Sciatic nerve (tissue), 2 donors: ENCODE measurements around the gene CEP63. TPM values are rescaled to one million over a fixed set of nuclear protein-coding genes. Genes with fewer than 3 reads are reported as not detected.

Experiments used
- ATAC-seq: fragments of 200-7000 bp; cut with Tn5 transposase; one replicate; pipeline ENCODE4 v1.9.1; 2020; ENCODE audit warnings: mild to moderate bottlenecking, moderate library complexity
- DNase-seq: peaks from one replicate; pipeline ENCODE4 v3.0.0-alpha.2; 2020; ENCODE audit warnings: low spot score
- intact Hi-C: fragments of 100-400 bp; cut with DNase I; formaldehyde crosslinking; loops from one replicate; pipeline ENCODE4 v1.14.2; 2022
- total RNA-seq: library from RNA; stranded (reverse); fragmentation: NEBNext Ultra II Directional; extraction: Animal tissue kit (Norgen Biotek cat#: 25700); gene quantifications from one replicate; pipeline ENCODE4 v1.2.1, GENCODE V29; 2021
- donor health status: DM: no; HTN: no; CAD: no.
- donor health status: DM: no; HTN: no; CAD: no.

Gene CEP63
- total RNA-seq, 1 donor from 2014 or later: 31.3 TPM

GRCh38 chr3:134600685-134601463, 115.0 kb downstream of the CEP63 start:
- DNase-seq (peak; percentile 82), ATAC-seq (peak; percentile 75)
- intact Hi-C loops: loop anchor here (5.0 kb wide), 1 partner anchor 1291 kb away; no protein-coding TSS in a partner anchor

- ATAC-seq (peak; percentile 27), DNase-seq (no peak)
- intact Hi-C loops: loop anchor here (5.0 kb wide), 1 partner anchor 1291 kb away; no protein-coding TSS in a partner anchor
Measured at GRCh38 chr3:134601539-134602439, 115.9 kb downstream of the CEP63 start.

- intact Hi-C loops: loop anchor here (5.0 kb wide), 1 partner anchor 1290 kb away; no protein-coding TSS in a partner anchor
- DNase-seq: no peak
- ATAC-seq: no peak
Measured at GRCh38 chr3:134602440-134602814, 116.6 kb downstream of the CEP63 start.

GRCh38 chr3:134603480-134603879, 117.6 kb downstream of the CEP63 start:
- no peak for ATAC-seq
- intact Hi-C loops: loop anchor here (5.0 kb wide), 1 partner anchor 1289 kb away; no protein-coding TSS in a partner anchor
- DNase-seq: no peak

GRCh38 chr3:134603956-134604355, 118.1 kb downstream of the CEP63 start:
- ATAC-seq (no peak), DNase-seq (no peak)
- intact Hi-C loops: loop anchor here (5.0 kb wide), 1 partner anchor 1288 kb away; no protein-coding TSS in a partner anchor

- DNase-seq (no peak), ATAC-seq (no peak)
- intact Hi-C loops: no loop called here
Measured at GRCh38 chr3:134605556-134605955, 119.7 kb downstream of the CEP63 start.

- no peak for DNase-seq
- ATAC-seq: peak; percentile 23
- intact Hi-C loops: no loop called here
Measured at GRCh38 chr3:134606033-134607025, 120.5 kb downstream of the CEP63 start.

GRCh38 chr3:134607054-134608022, 121.5 kb downstream of the CEP63 start:
- ATAC-seq (peak; percentile 70), DNase-seq (no peak)
- intact Hi-C loops: no loop called here

- intact Hi-C loops: no loop called here
- no peak for DNase-seq
- ATAC-seq: no peak
Measured at GRCh38 chr3:134608023-134608770, 122.3 kb downstream of the CEP63 start.

- intact Hi-C loops: no loop called here
- no peak for ATAC-seq
- DNase-seq: no peak
Measured at GRCh38 chr3:134608771-134609435, 123.0 kb downstream of the CEP63 start.

- intact Hi-C loops: no loop called here
- no peak for ATAC-seq
- DNase-seq: no peak
Measured at GRCh38 chr3:134609821-134610431, 124.1 kb downstream of the CEP63 start.

GRCh38 chr3:134610432-134611385, 124.9 kb downstream of the CEP63 start:
- DNase-seq (no peak), ATAC-seq (no peak)
- intact Hi-C loops: no loop called here

GRCh38 chr3:134611516-134611915, 125.7 kb downstream of the CEP63 start:
- intact Hi-C loops: no loop called here
- ATAC-seq: no peak
- no peak for DNase-seq

- DNase-seq (no peak), ATAC-seq (no peak)
- intact Hi-C loops: no loop called here
Measured at GRCh38 chr3:134613006-134613520, 127.2 kb downstream of the CEP63 start.

GRCh38 chr3:134614955-134615354, 129.1 kb downstream of the CEP63 start:
- no peak for ATAC-seq
- intact Hi-C loops: no loop called here
- no peak for DNase-seq
